Stimulated activated naive CD8-positive, alpha-beta T cell treated with anti-CD3 and anti-CD28 coated beads, Interleukin-15, amount 100 ng/mL, for 72 hours (primary cell): Measurements from ENCODE around the gene CERT1.
A peak's percentile ranks its signal among the peaks of the same experiment; 100 is the strongest.

Experiments used
- ATAC-seq: fragments of 150-1000 bp; cut with Tn5 transposase; 2 replicates; pipeline ENCODE4 v1.10.0; 2021; ENCODE audit warnings: mild to moderate bottlenecking, moderate library complexity
- DNase-seq, 2 donors: peaks; one replicate each; pipeline ENCODE4 v3.0.0; 2021 to 2022
- H3K27ac Mint-ChIP-seq, 2 donors: one replicate each; pipeline ENCODE4 v1.8.0; 2022; ENCODE audit warnings: mild to moderate bottlenecking in 2 of 2, mixed read lengths in 2 of 2, moderate library complexity in 2 of 2
- H3K27me3 Mint-ChIP-seq: one replicate; pipeline ENCODE4 v1.8.0; 2022; ENCODE audit warnings: mixed read lengths
- H3K4me1 Mint-ChIP-seq: one replicate; pipeline ENCODE4 v1.8.0; 2022; ENCODE audit warnings: mild to moderate bottlenecking, mixed read lengths
- H3K4me3 Mint-ChIP-seq, 2 donors: one replicate each; pipeline ENCODE4 v1.8.0; 2022; ENCODE audit warnings: mild to moderate bottlenecking in 2 of 2, mixed read lengths in 2 of 2, moderate library complexity in 1 of 2
- H3K9me3 Mint-ChIP-seq, 2 donors: one replicate each; pipeline ENCODE4 v1.8.0; 2022; ENCODE audit warnings: mixed read lengths in 2 of 2

The CERT1 gene

GRCh38 chr5:75365740-75366139 lies 145.7 kb downstream of the CERT1 start:
- Mint-ChIP-seq H3K9me3 (no peaks in the 10 kb centered on the region), H3K4me3 (no peak overlapping the region), H3K27ac (peak overlapping the region in 1 of 2 donors; percentile 38), H3K4me1 (peaks cover 8% of the 10 kb centered on the region), H3K27me3 (no peaks in the 10 kb centered on the region)
- no peak for DNase-seq
- ATAC-seq: no peak

- Mint-ChIP-seq H3K27me3 (no peaks in the 10 kb centered on the region), H3K27ac (no peak overlapping the region)
Observed at GRCh38 chr5:75364571-75365280, 146.7 kb downstream of the CERT1 start.

DNA sequence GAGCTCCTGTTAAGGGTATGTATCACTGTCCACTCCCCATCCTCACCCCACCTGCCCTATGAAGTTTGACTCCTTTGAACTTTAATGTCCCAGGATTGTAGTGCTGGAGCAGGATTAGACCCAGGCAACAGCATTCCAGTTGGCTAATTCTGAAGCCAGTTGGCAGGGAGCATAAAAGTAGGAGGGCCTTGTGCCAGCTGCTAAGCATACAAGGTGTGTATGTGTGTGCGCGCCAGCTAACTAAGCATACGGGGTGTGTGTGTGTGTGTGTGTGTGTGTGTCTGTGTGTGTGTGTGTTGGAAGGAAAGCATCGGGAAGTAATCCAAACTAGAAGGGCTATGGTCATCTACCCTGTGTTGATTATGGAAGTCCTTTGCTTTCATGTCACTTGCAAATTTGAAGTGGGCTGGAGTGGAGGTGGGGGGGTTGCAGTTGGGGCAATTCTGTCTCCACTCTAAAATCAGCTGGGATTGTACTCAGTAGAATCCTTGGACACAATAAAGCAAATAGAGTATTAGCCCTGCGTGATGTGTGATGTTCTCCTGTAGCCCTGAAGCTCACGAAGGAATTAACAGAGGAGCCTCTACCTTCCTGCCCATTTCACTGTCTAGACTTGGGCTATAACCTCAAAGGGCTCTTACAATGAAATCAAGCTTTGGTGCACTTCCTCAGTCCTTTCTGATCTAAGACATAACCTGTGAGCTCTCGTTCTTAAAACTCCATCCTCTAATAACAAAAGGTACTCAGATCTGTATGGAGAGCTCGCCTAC lies 147.5 kb downstream of the CERT1 start:
- H3K27me3 Mint-ChIP-seq: no peaks in the 10 kb centered on the region
- H3K4me1 Mint-ChIP-seq: peaks cover 8% of the 10 kb centered on the region
- ATAC-seq: no peak
- no peak for DNase-seq
- no peak overlapping the region for H3K4me3 Mint-ChIP-seq
- no peak overlapping the region for H3K27ac Mint-ChIP-seq
- no peaks in the 10 kb centered on the region for H3K9me3 Mint-ChIP-seq

More at GRCh38 chr5:75364571-75365280, 146.7 kb downstream of the CERT1 start:
- Mint-ChIP-seq H3K9me3 (no peaks in the 10 kb centered on the region), H3K4me3 (no peak overlapping the region), H3K4me1 (peaks cover 8% of the 10 kb centered on the region)
- DNase-seq: no peak
- no peak for ATAC-seq

- Mint-ChIP-seq H3K4me3 (no peak overlapping the region), H3K27ac (no peak overlapping the region), H3K27me3 (no peaks in the 10 kb centered on the region), H3K4me1 (peaks cover 8% of the 10 kb centered on the region), H3K9me3 (no peaks in the 10 kb centered on the region)
- no peak for DNase-seq
- no peak for ATAC-seq
Observed at GRCh38 chr5:75363111-75363510, 148.3 kb downstream of the CERT1 start.

DNA sequence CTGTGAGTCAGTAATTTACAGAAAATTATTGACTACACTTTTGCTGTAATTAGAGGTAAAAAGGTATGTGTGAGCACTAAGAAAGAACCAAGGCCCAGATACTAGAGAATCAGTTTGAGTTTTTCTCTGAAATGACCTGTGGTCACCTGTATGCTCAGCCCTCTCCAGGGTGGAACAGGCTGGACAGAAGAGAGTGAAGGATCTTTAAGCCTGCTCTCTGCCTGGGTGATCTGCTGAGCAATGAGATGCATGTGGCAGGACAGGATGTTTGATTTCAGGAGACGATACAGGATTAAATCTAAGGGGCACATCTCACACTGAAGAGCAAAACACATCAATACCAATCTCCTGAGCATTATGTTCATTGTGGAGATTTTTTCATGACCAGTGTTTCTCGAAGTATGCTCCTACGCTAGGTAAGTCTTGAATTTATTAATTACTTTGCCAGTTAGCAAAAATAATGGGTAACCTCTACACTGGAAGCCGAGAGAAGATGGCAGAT lies 148.9 kb downstream of the CERT1 start:
- ATAC-seq: no peak
- H3K27ac Mint-ChIP-seq: no peak overlapping the region
- no peaks in the 10 kb centered on the region for H3K9me3 Mint-ChIP-seq
- H3K4me1 Mint-ChIP-seq: peaks cover 9% of the 10 kb centered on the region
- H3K27me3 Mint-ChIP-seq: no peaks in the 10 kb centered on the region
- no peak for DNase-seq
- H3K4me3 Mint-ChIP-seq: no peak overlapping the region

DNA sequence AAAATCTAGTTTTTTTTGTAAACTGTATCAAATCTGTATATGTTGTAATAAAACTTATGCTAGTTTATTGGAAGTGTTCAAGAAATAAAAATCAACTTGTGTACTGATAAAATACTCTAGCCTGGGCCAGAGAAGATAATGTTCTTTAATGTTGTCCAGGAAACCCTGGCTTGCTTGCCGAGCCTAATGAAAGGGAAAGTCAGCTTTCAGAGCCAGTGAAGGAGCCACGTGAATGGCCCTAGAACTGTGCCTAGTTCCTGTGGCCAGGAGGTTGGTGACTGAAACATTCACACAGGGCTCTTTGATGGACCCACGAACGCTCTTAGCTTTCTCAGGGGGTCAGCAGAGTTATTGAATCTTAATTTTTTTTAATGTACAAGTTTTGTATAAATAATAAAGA lies 150.1 kb downstream of the CERT1 start:
- peaks cover 6% of the 10 kb centered on the region for H3K4me1 Mint-ChIP-seq
- no peaks in the 10 kb centered on the region for H3K27me3 Mint-ChIP-seq
- H3K9me3 Mint-ChIP-seq: no peaks in the 10 kb centered on the region
- DNase-seq (no peak), ATAC-seq (no peak)
- H3K4me3 Mint-ChIP-seq: no peak overlapping the region
- peak overlapping the region in 1 of 2 donors; percentile 74 for H3K27ac Mint-ChIP-seq

DNA sequence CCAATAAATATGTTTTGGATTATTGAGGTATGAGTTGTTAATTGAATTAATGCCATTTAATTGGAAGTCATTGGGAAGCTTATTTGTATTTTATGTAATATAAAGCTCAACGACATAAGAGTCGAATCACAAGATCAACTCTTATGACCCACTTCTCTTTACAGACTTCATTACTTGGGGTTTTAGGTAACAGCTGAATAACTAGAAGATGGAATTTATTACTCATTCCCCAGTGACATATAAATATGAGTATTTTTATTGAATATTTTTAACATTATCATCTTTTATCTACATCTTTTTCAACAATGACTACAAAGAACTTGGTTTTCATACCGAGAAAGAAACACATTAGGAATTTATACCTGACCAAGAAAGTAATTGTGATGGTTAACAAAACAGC lies 153.3 kb downstream of the CERT1 start:
- no peak for ATAC-seq

GRCh38 chr5:75356719-75357118 lies 154.7 kb downstream of the CERT1 start:
- no peaks in the 10 kb centered on the region for H3K9me3 Mint-ChIP-seq
- H3K4me3 Mint-ChIP-seq: no peak overlapping the region
- ATAC-seq (no peak), DNase-seq (no peak)
- H3K4me1 Mint-ChIP-seq: peaks cover 6% of the 10 kb centered on the region
- H3K27ac Mint-ChIP-seq: no peak overlapping the region
- H3K27me3 Mint-ChIP-seq: no peaks in the 10 kb centered on the region

More for the DNA sequence above, 153.3 kb downstream of the CERT1 start:
- H3K9me3 Mint-ChIP-seq: no peaks in the 10 kb centered on the region
- H3K4me3 Mint-ChIP-seq: no peak overlapping the region
- no peaks in the 10 kb centered on the region for H3K27me3 Mint-ChIP-seq
- H3K4me1 Mint-ChIP-seq: peaks cover 6% of the 10 kb centered on the region
- H3K27ac Mint-ChIP-seq: no peak overlapping the region
- DNase-seq: no peak

GRCh38 chr5:75355236-75355635 lies 156.2 kb downstream of the CERT1 start:
- no peaks in the 10 kb centered on the region for H3K27me3 Mint-ChIP-seq
- no peak overlapping the region for H3K27ac Mint-ChIP-seq

DNA sequence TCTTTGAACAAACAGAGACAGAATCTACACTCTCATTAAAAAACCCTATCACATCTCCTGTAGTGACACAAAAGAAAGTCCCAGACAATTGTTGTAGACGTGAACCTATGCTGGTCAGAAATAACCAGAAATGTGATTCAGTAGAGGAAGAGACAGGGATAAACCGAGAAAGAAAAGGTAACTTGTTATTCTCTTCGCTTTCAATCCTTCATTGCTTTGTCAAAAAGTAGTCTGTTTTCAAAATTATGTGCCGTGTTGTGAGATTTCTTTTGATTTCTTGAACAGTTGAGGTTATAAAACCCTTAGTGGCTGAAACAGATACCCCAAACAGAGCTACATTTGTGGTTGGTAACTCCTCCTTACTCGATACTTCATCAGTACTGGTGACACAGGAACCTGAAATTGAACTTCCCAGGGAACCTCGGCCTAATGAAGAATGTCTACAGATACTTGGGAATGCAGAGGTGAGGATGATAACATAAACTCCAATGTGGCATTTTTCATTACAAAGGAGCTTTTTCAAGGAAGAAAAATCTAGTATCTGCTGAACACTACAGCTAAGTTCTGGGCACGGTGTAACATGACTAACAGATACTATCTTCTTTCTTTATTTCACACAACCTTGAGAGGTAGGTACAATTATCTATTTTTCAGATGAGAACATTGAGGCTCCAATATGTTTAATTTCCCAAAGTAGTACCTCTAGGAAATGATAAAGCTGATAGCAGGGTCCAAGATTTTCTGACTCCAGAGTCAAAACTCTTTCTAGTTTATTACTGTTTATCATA lies 160.1 kb downstream of the CERT1 start:
- peak overlapping the region in 1 of 2 donors; percentile 13 for H3K4me3 Mint-ChIP-seq
- H3K4me1 Mint-ChIP-seq: peaks cover 18% of the 10 kb centered on the region
- peak overlapping the region; percentile 28 to 38 for H3K27ac Mint-ChIP-seq
- no peaks in the 10 kb centered on the region for H3K9me3 Mint-ChIP-seq
- ATAC-seq (peak; percentile 97), DNase-seq (peak; percentile 15 to 25)
- no peaks in the 10 kb centered on the region for H3K27me3 Mint-ChIP-seq

More at GRCh38 chr5:75355236-75355635, 156.2 kb downstream of the CERT1 start:
- Mint-ChIP-seq H3K4me1 (peaks cover 20% of the 10 kb centered on the region), H3K9me3 (no peaks in the 10 kb centered on the region), H3K4me3 (no peak overlapping the region)
- DNase-seq (no peak), ATAC-seq (no peak)

GRCh38 chr5:75349663-75350062 lies 161.8 kb downstream of the CERT1 start:
- Mint-ChIP-seq H3K27me3 (no peaks in the 10 kb centered on the region), H3K27ac (no peak overlapping the region), H3K9me3 (no peaks in the 10 kb centered on the region), H3K4me1 (peaks cover 18% of the 10 kb centered on the region), H3K4me3 (no peak overlapping the region)
- DNase-seq: no peak
- ATAC-seq: no peak

DNA sequence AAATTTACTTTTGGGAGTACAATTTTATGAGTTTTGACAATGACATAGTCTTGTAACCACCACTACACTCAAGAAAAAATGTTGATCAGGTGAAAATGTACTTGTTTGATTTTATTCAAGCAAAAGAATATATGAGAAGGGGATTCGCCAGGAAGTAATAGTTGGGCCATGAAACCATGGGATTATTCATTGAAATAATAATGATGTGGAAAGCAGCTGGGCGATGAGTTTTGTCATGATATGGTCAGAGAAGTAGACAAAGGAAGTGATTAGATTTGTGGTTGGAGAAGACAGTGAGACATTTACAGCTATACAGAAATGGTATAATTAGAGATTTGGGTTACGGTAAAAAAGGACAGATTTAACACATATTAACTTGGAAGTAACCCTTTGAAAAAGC lies 163.2 kb downstream of the CERT1 start:
- Mint-ChIP-seq H3K4me3 (no peak overlapping the region), H3K4me1 (peaks cover 18% of the 10 kb centered on the region), H3K27ac (no peak overlapping the region), H3K27me3 (no peaks in the 10 kb centered on the region), H3K9me3 (no peaks in the 10 kb centered on the region)
- ATAC-seq (no peak), DNase-seq (no peak)

DNA sequence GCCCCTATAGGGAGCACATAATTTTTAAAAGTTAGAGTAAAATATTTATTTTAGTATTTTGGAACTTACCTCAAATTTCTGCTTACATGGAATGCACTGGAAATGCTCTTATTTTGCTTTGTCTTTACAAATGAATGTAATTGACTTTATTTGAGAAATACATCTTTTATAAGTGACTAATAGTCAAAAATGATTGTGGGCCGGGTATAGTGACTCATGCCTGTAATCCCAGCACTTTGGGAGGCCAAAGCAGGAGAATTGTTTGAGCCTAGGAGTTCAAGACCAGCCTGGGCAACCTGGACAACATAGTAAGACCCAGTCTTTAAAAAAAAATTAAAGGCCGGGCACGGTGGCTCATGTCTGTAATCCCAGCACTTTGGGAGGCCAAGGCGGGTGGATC lies 168.6 kb downstream of the CERT1 start:
- Mint-ChIP-seq H3K4me3 (no peak overlapping the region), H3K27ac (no peak overlapping the region), H3K4me1 (peaks cover 35% of the 10 kb centered on the region), H3K9me3 (no peaks in the 10 kb centered on the region), H3K27me3 (no peaks in the 10 kb centered on the region)
- no peak for ATAC-seq
- no peak for DNase-seq

- Mint-ChIP-seq H3K4me1 (peaks cover 38% of the 10 kb centered on the region), H3K27me3 (no peaks in the 10 kb centered on the region), H3K4me3 (no peak overlapping the region), H3K27ac (no peak overlapping the region), H3K9me3 (no peaks in the 10 kb centered on the region)
- DNase-seq: no peak
- ATAC-seq: no peak
Observed at GRCh38 chr5:75341934-75342333, 169.5 kb downstream of the CERT1 start.

DNA sequence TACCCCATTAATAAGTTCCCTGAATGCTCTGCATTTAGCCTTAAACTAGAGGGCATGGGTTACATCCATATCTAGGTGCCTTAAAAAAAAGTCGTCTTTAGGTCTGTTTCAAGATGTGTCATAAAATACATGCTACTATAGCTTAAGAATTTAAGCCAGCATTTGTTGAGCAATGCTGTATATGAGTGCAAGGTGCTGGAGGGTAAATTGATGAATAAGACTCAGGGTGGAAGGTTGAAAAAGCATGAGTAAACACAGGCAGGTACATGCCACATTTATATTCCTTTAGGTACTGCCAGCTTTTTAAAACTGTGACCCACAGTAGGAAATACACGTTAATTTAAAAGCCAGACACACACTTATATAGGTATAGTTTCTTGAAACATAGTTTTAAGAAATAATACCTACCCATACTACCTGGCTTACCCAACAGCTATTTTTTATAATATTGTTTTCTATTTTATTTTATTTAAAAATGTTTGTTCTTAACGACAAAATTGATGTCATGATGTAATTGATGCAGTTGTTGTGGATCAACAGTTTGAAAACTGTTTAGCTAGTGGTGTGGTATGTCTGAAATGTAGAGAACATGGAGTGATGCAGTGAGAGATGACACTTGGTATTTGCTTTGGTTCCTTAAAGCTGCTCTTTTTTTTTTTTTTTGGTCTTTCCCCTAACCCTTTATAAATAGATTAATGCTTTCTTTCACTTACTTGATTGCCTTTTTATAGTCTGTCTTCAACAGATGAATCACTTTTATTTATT lies 170.5 kb downstream of the CERT1 start:
- ATAC-seq (no peak), DNase-seq (no peak)
- H3K27me3 Mint-ChIP-seq: no peaks in the 10 kb centered on the region
- H3K4me1 Mint-ChIP-seq: peaks cover 38% of the 10 kb centered on the region
- no peak overlapping the region for H3K4me3 Mint-ChIP-seq
- no peaks in the 10 kb centered on the region for H3K9me3 Mint-ChIP-seq
- H3K27ac Mint-ChIP-seq: no peak overlapping the region
